ENCODE data around the gene ATXN1.
"Not testable (repeated sequence)": the region's sequence is repeated elsewhere in the genome, so short reads cannot be mapped to it uniquely, and the experiment has no call there.

DNA sequence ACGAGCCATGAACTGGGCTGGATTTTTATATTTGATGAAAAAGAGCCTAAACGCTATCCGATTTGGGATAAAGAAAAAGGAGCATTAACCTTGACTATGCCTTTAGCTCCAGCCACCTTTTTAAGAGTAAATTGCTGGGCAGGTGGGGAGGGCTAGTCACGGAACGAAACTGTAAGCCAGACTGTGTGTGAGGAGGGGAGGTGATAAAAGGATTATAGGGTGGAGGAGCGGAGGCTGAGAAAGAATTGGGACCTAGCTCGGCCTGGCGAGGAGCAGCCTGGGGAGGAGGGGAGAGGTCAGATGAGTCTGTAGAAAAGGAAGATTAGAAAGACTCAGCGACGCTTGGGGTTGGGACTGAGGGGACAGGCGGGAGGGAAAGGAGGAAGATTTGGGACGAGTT is 498.5 kb downstream of the ATXN1 start:
- not testable (repeated sequence) for TF ChIP-seq ARNTL (CRISPR knock-in tag; IDR thresholded peaks at IDR 0.05; ENCODE audit: borderline replicate concordance, low read depth); ISL1 (CRISPR knock-in tag; IDR thresholded peaks at IDR 0.05); TCF4 (CRISPR knock-in tag; IDR thresholded peaks at IDR 0.05; ENCODE audit: borderline replicate concordance); ZC3H10 (CRISPR knock-in tag; IDR thresholded peaks at IDR 0.05); ZFP3 (CRISPR knock-in tag; IDR thresholded peaks at IDR 0.05); ZNF565 (CRISPR knock-in tag; conservative IDR thresholded peaks at IDR 0.05; ENCODE audit: low read depth); RARB (CRISPR knock-in tag; IDR thresholded peaks at IDR 0.05); GLIS3 (CRISPR knock-in tag; IDR thresholded peaks at IDR 0.05); BACH2 (CRISPR knock-in tag; IDR thresholded peaks at IDR 0.05; ENCODE audit: borderline replicate concordance); TOX (CRISPR knock-in tag; IDR thresholded peaks at IDR 0.05; ENCODE audit: borderline replicate concordance); PPARA (CRISPR knock-in tag; IDR thresholded peaks at IDR 0.05; ENCODE audit: borderline replicate concordance)
- TF ChIP-seq, protein P1, sequence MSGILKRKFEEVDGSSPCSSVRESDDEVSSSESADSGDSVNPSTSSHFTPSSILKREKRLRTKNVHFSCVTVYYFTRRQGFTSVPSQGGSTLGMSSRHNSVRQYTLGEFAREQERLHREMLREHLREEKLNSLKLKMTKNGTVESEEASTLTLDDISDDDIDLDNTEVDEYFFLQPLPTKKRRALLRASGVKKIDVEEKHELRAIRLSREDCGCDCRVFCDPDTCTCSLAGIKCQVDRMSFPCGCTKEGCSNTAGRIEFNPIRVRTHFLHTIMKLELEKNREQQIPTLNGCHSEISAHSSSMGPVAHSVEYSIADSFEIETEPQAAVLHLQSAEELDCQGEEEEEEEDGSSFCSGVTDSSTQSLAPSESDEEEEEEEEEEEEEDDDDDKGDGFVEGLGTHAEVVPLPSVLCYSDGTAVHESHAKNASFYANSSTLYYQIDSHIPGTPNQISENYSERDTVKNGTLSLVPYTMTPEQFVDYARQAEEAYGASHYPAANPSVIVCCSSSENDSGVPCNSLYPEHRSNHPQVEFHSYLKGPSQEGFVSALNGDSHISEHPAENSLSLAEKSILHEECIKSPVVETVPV (CRISPR knock-in tag; IDR thresholded peaks at IDR 0.05), result not testable (repeated sequence)
- TF ChIP-seq, protein P2, sequence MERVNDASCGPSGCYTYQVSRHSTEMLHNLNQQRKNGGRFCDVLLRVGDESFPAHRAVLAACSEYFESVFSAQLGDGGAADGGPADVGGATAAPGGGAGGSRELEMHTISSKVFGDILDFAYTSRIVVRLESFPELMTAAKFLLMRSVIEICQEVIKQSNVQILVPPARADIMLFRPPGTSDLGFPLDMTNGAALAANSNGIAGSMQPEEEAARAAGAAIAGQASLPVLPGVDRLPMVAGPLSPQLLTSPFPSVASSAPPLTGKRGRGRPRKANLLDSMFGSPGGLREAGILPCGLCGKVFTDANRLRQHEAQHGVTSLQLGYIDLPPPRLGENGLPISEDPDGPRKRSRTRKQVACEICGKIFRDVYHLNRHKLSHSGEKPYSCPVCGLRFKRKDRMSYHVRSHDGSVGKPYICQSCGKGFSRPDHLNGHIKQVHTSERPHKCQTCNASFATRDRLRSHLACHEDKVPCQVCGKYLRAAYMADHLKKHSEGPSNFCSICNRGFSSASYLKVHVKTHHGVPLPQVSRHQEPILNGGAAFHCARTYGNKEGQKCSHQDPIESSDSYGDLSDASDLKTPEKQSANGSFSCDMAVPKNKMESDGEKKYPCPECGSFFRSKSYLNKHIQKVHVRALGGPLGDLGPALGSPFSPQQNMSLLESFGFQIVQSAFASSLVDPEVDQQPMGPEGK (CRISPR knock-in tag; IDR thresholded peaks at IDR 0.05; ENCODE audit: borderline replicate concordance), result not testable (repeated sequence)
- TF ChIP-seq, protein P3, sequence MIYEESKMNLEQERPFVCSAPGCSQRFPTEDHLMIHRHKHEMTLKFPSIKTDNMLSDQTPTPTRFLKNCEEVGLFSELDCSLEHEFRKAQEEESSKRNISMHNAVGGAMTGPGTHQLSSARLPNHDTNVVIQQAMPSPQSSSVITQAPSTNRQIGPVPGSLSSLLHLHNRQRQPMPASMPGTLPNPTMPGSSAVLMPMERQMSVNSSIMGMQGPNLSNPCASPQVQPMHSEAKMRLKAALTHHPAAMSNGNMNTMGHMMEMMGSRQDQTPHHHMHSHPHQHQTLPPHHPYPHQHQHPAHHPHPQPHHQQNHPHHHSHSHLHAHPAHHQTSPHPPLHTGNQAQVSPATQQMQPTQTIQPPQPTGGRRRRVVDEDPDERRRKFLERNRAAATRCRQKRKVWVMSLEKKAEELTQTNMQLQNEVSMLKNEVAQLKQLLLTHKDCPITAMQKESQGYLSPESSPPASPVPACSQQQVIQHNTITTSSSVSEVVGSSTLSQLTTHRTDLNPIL (CRISPR knock-in tag; IDR thresholded peaks at IDR 0.05; ENCODE audit: low read depth), result not testable (repeated sequence)
